CD4-positive, alpha-beta T cell (primary cell): ENCODE results near the gene CD2AP. TPM values are rescaled to one million over a fixed set of nuclear protein-coding genes. Genes with fewer than 3 reads are reported as not detected.

ENCODE experiments used
- ATAC-seq: fragments of 200-7000 bp; cut with Tn5 transposase; one replicate; pipeline ENCODE4 v1.10.0; 2022; ENCODE audit warnings: mild to moderate bottlenecking; ENCODE audit not compliant: poor library complexity
- CTCF ChIA-PET: fragments of 350-600 bp; sonication (Branson Sonifier 250); formaldehyde crosslinking; loops from one replicate; lab custom pipeline; 2021; ENCODE audit warnings: antibody characterized with exemption, inconsistent platforms; lab: Charles Lee
- POLR2A ChIA-PET: fragments of 350-600 bp; sonication (Branson Sonifier 250); formaldehyde crosslinking; loops from one replicate; lab custom pipeline; 2021; ENCODE audit warnings: antibody characterized with exemption, inconsistent platforms; lab: Charles Lee
- DNase-seq, 14 experiments: peaks; one replicate each; pipeline ENCODE4 v3.0.0-alpha.2; 2013 to 2020; ENCODE audit warnings: mixed read lengths in 2 of 14
- H3K27ac ChIP-seq, 2 donors: one replicate each; pipeline versions ENCODE4 v1.5.1 to v1.7.0; 2013; ENCODE audit warnings: low read length in 2 of 2, low read depth in 1 of 2, mild to moderate bottlenecking in 1 of 2
- H3K27me3 ChIP-seq, 2 experiments: 1 replicate in 1 of 2; 2 replicates in 1 of 2; pipeline versions ENCODE4 v1.6.1 to v1.7.0; 2013; ENCODE audit warnings: low read length in 2 of 2, control low read depth in 1 of 2, mild to moderate bottlenecking in 1 of 2, moderate library complexity in 1 of 2; ENCODE audit not compliant: insufficient read depth in 2 of 2, control insufficient read depth in 1 of 2
- H3K36me3 ChIP-seq: one replicate; pipeline ENCODE4 v1.6.1; 2013; ENCODE audit warnings: low read length, control low read depth; ENCODE audit not compliant: insufficient read depth
- H3K4me1 ChIP-seq: one replicate; pipeline ENCODE4 v1.6.1; 2013; ENCODE audit warnings: low read length, control low read depth; ENCODE audit not compliant: insufficient read depth
- H3K4me3 ChIP-seq: one replicate; pipeline ENCODE4 v1.5.1; 2013; ENCODE audit warnings: mild to moderate bottlenecking, low read length, moderate library complexity
- H3K9me3 ChIP-seq, 2 experiments: 1 replicate in 1 of 2; 2 replicates in 1 of 2; pipeline versions ENCODE4 v1.6.1 to v1.7.0; 2013; ENCODE audit warnings: low read length in 2 of 2, mild to moderate bottlenecking in 2 of 2, control low read depth in 1 of 2, moderate library complexity in 1 of 2; ENCODE audit not compliant: control insufficient read depth in 1 of 2, insufficient read depth in 1 of 2
- H3K27ac Mint-ChIP-seq: one replicate; pipeline ENCODE4 v1.8.0; 2020; ENCODE audit warnings: mixed read lengths
- H3K27me3 Mint-ChIP-seq: one replicate; pipeline ENCODE4 v1.8.0; 2021; ENCODE audit warnings: mixed read lengths
- H3K36me3 Mint-ChIP-seq: one replicate; pipeline ENCODE4 v1.8.0; 2021; ENCODE audit warnings: low read depth, mixed read lengths
- H3K4me1 Mint-ChIP-seq: one replicate; pipeline ENCODE4 v1.8.0; 2021; ENCODE audit warnings: low read depth, mixed read lengths
- H3K4me3 Mint-ChIP-seq: one replicate; pipeline ENCODE4 v1.8.0; 2020; ENCODE audit warnings: mild to moderate bottlenecking, mixed read lengths
- H3K9me3 Mint-ChIP-seq: one replicate; pipeline ENCODE4 v1.8.0; 2020; ENCODE audit warnings: mixed read lengths
- CTCF ChIP-seq: fragments of 200-600 bp; IDR thresholded peaks from one replicate; pipeline ENCODE4 v1.8.0; 2022; ENCODE audit warnings: antibody characterized with exemption, mild to moderate bottlenecking
- intact Hi-C, 2 experiments: fragments of 100-400 bp; cut with DNase I in 1 of 2; cut with micrococcal nuclease in 1 of 2; formaldehyde crosslinking; loops; one replicate each; pipeline versions ENCODE4 v1.15.1 to v1.9.0; 2023 to 2025; cut with DNase I, micrococcal nuclease
- total RNA-seq, 174 experiments: library from RNA in 2 of 174; stranded (reverse) in 2 of 174; gene quantifications; one replicate each; pipeline ENCODE4 v1.2.3 and lab custom pipeline; 2021 to 2026

CD2AP gene
- total RNA-seq, 2 experiments from 2014 or later: 29.4 to 31.3 TPM

- ChIA-PET CTCF (interaction anchor here (0.9 kb wide), 1 partner anchor 15 kb away, joined by 3 read pairs; no protein-coding TSS in a partner anchor), POLR2A (no interaction called here)
- DNase-seq (no peak), ATAC-seq (no peak)
- H3K9me3 Mint-ChIP-seq: no peaks in the 10 kb centered on the region
- Histone ChIP-seq H3K36me3 (no peaks in the 10 kb centered on the region), H3K27me3 (no peaks in the 10 kb centered on the region), H3K4me3 (no peak overlapping the region), H3K4me1 (no peaks in the 10 kb centered on the region), H3K27ac (no peak overlapping the region), H3K9me3 (no peaks in the 10 kb centered on the region)
- no peaks in the 10 kb centered on the region for H3K36me3 Mint-ChIP-seq
- H3K4me3 Mint-ChIP-seq: no peak overlapping the region
- no peak for TF ChIP-seq CTCF
- intact Hi-C loops: no loop called here
- H3K27me3 Mint-ChIP-seq: peaks cover 4% of the 10 kb centered on the region
- no peak overlapping the region for H3K27ac Mint-ChIP-seq
- no peaks in the 10 kb centered on the region for H3K4me1 Mint-ChIP-seq
Observed at GRCh38 chr6:47464052-47464451, 13.5 kb upstream of the CD2AP start.

- no peaks in the 10 kb centered on the region for H3K4me1 Mint-ChIP-seq
- Histone ChIP-seq H3K36me3 (no peaks in the 10 kb centered on the region), H3K4me1 (no peaks in the 10 kb centered on the region), H3K27ac (no peak overlapping the region), H3K27me3 (no peaks in the 10 kb centered on the region), H3K9me3 (no peaks in the 10 kb centered on the region), H3K4me3 (no peak overlapping the region)
- ChIA-PET CTCF (interaction anchor here (1.3 kb wide), 1 partner anchor 33 kb away, joined by 4 read pairs; no protein-coding TSS in a partner anchor), POLR2A (interaction anchor here (1.1 kb wide), 1 partner anchor 11 kb away, joined by 3 read pairs; no protein-coding TSS in a partner anchor)
- no peak overlapping the region for H3K4me3 Mint-ChIP-seq
- intact Hi-C loops: no loop called here
- no peaks in the 10 kb centered on the region for H3K27me3 Mint-ChIP-seq
- H3K36me3 Mint-ChIP-seq: no peaks in the 10 kb centered on the region
- ATAC-seq: no peak
- TF ChIP-seq CTCF: no peak
- H3K9me3 Mint-ChIP-seq: no peaks in the 10 kb centered on the region
- H3K27ac Mint-ChIP-seq: no peak overlapping the region
- DNase-seq: no peak
Observed at GRCh38 chr6:47465117-47465516, 12.5 kb upstream of the CD2AP start.

- no peaks in the 10 kb centered on the region for H3K27me3 ChIP-seq
- ChIA-PET POLR2A (no interaction called here), CTCF (no interaction called here)
- H3K36me3 ChIP-seq: no peaks in the 10 kb centered on the region
- Mint-ChIP-seq H3K27me3 (no peaks in the 10 kb centered on the region), H3K4me3 (no peak overlapping the region), H3K36me3 (peaks cover under 1% of the 10 kb centered on the region), H3K27ac (no peak overlapping the region), H3K4me1 (peaks cover 11% of the 10 kb centered on the region), H3K9me3 (no peaks in the 10 kb centered on the region)
- intact Hi-C loops: loop anchor here in 1 of 2 experiments (10.0 kb wide), 1 partner anchor 103 kb away; no protein-coding TSS in a partner anchor
- H3K4me1 ChIP-seq: peaks cover 3% of the 10 kb centered on the region
- no peak overlapping the region for H3K27ac ChIP-seq
- H3K4me3 ChIP-seq: no peak overlapping the region
- TF ChIP-seq CTCF: no peak
- ATAC-seq (no peak), DNase-seq (no peak)
- H3K9me3 ChIP-seq: no peaks in the 10 kb centered on the region
Observed at GRCh38 chr6:47471911-47472310, 5.7 kb upstream of the CD2AP start.
